ENCODE measurements around the gene FRYL.
"Not testable (repeated sequence)": the region's sequence is repeated elsewhere in the genome, so short reads cannot be mapped to it uniquely, and the experiment has no call there.

FRYL gene

GRCh38 chr4:48653217-48654014, 126.7 kb downstream of the FRYL start:
- peak; percentile 62 for DNase-seq

GRCh38 chr4:48651914-48652313, 128.2 kb downstream of the FRYL start:
- DNase-seq: peak; percentile 48

- DNase-seq: no peak
These were observed 130.6 kb downstream of the FRYL start for GRCh38 chr4:48649505-48649904.

- DNase-seq: no peak
These were observed 134.8 kb downstream of the FRYL start for GRCh38 chr4:48645225-48645794.

GRCh38 chr4:48642421-48643374, 137.4 kb downstream of the FRYL start:
- DNase-seq: peak; percentile 22

GRCh38 chr4:48641401-48641800, 138.7 kb downstream of the FRYL start:
- no peak for DNase-seq

- no peak for DNase-seq
These were observed 139.4 kb downstream of the FRYL start for GRCh38 chr4:48640699-48641098.

GRCh38 chr4:48640225-48640624, 139.9 kb downstream of the FRYL start:
- DNase-seq: no peak

GRCh38 chr4:48639807-48640206, 140.3 kb downstream of the FRYL start:
- DNase-seq: peak; percentile 55

GRCh38 chr4:48638586-48638985, 141.5 kb downstream of the FRYL start:
- DNase-seq: not testable (repeated sequence)

GRCh38 chr4:48636911-48637310, 143.2 kb downstream of the FRYL start:
- no peak for DNase-seq

GRCh38 chr4:48635980-48636379, 144.1 kb downstream of the FRYL start:
- DNase-seq: no peak

- peak; percentile 52 for DNase-seq
These were observed 144.8 kb downstream of the FRYL start for GRCh38 chr4:48635310-48635709.

- DNase-seq: no peak
These were observed 145.3 kb downstream of the FRYL start for GRCh38 chr4:48634688-48635308.

GRCh38 chr4:48633657-48634056, 146.4 kb downstream of the FRYL start:
- DNase-seq: no peak

GRCh38 chr4:48629458-48629857, 150.6 kb downstream of the FRYL start:
- no peak for DNase-seq

GRCh38 chr4:48623182-48623780, 156.8 kb downstream of the FRYL start:
- no peak for DNase-seq

- no peak for DNase-seq
These were observed 159.2 kb downstream of the FRYL start for GRCh38 chr4:48620831-48621230.

- DNase-seq: no peak
These were observed 160.0 kb downstream of the FRYL start for GRCh38 chr4:48620093-48620492.

GRCh38 chr4:48604527-48604926, 175.6 kb downstream of the FRYL start:
- DNase-seq: no peak

GRCh38 chr4:48604041-48604440, 176.0 kb downstream of the FRYL start:
- no peak for DNase-seq

GRCh38 chr4:48603366-48604003, 176.6 kb downstream of the FRYL start:
- DNase-seq: no peak
